HG03025 (cell line): ENCODE measurements around the gene SUSD5.
"Not testable (repeated sequence)": the region's sequence is repeated elsewhere in the genome, so short reads cannot be mapped to it uniquely, and the experiment has no call there.

ENCODE experiments used
- ATAC-seq: cut with Tn5 transposase; IDR thresholded peaks from one replicate; pipeline ENCODE4 v1.9.1; 2021; ENCODE audit warnings: mild to moderate bottlenecking, moderate library complexity; ENCODE audit not compliant: unreplicated experiment, low FRiP score

SUSD5 gene

DNA sequence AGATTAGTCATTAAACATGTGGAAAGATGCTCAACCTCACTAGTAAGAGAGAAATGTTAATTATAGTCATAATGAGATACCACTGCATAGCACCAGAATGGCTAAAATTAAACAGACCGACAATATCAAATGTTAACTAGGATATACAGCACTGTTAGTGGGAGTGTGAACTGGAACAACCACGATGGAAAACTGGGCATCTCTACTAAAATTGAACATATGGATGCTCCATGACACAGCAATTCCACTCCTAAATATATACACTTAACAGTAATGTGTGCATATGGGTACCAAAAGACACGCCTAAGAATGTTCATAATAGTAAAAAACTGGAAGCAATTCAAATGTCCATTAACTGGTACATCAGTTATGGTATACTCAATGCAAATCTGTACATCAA lies 63.3 kb downstream of the SUSD5 start:
- no peak for ATAC-seq

DNA sequence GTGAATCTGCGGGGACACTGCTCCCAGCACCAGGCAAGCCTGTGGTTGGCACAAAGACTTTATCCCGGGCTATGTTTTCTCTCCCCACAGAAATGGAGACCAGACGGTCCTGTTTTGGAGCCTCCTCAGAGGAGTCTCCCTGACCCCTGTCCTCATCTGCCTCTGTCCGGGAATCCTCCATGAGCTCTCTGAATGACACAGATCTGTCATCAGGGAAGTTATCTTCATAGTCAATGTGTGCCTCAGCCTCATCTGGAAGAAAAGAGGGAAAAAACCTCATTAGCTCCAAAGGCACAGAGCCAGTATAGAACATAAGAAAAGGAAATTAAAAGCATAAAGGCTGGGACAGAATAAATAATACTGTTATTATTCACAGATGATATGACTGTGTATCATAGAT lies 64.8 kb downstream of the SUSD5 start:
- ATAC-seq, result no peak

DNA sequence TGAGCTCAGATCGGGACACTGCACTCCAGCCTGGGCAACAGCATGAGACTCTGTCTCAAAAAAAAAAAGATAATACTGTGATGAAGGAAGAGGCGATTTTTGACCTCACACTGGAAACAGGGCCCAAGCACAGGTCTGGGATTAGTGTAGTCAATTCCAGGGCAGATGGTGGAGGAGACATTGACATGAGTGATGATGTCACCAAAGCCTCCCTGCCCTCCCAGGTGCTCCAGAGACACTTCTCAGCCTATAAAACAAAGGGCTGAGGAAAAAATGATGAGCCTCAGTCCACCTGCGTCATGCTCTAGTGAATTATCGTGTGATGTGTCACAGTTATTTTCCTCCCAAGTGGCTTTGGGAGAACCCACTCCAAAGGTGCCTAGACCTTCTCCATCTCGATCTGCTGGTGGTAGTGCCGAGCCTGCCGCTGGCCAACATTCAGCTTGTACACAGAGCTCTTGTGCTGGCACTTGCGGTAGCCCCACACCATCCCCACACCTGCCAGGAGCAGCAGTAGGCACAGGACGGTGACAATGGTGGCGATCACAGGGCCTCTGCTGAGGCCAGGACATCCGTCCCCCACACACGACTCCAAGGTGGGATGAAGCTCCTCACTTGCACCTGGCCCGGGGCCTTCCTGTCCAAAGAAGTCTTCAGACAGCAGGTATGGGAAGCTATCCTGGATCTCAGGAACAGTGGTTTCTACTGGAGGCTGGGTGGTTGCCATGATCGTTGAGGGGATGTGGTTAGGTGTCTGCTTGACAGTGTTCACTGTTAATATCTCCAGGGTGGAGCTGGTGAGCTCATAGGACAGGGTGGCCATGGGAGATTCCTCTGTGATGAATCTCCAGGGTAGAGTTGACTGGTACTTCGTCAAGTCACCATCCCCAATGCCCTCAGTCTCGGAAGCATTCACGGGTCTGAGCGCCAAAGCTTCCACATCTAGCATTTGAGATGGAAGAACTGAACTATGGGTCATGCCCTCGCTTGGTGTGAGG lies 65.9 kb downstream of the SUSD5 start:
- no peak for ATAC-seq

DNA sequence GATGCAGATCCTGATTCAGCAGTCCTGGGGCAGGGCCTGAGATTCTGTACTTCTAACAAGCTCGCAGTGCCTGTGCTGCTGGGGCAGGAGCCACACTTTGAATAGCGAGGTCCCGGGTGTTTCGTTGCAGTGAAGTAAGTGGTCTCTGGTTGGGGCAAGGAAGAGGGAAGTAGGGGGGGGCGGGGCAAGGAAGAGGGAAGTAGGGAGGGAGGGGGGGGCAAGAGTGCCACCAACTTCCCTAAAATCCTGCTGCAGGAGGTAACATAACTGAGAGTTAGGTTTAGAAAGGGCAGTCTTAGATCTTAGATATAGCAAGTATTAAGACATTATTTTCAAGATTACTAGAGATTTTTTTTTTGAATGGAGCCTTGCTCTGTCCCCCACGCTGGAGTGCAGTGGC lies 69.3 kb downstream of the SUSD5 start:
- ATAC-seq, result no peak

DNA sequence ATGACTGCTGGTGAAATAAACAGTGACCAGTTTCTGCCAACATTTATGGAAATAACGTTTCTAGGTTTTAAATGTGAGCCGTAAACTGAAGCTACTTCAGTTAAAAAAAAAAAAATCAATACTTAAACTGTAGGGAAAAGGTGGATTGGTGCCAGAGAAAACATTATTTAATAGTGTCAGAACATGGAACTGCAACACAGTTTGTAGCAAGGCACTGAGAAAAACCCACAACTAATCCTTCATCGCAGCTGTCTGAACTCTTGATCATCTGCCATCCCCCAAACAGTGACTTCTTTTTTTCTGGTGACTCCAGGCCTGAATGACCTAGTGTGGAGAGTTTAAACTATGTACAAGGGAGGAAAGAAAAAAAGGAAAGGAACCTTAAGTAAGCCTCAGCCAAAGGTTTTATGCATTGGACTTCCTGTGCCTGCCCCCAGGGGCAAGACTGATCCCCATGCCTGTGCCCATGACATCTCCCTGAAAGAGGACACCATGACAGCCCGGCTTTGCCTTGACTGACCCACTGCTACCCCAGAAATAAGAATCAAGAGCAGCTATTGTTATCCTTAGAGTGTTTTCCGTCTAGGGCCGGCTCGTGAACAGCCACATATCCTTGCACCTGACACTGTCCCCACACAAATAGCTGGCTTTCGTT lies 71.7 kb downstream of the SUSD5 start:
- no peak for ATAC-seq

DNA sequence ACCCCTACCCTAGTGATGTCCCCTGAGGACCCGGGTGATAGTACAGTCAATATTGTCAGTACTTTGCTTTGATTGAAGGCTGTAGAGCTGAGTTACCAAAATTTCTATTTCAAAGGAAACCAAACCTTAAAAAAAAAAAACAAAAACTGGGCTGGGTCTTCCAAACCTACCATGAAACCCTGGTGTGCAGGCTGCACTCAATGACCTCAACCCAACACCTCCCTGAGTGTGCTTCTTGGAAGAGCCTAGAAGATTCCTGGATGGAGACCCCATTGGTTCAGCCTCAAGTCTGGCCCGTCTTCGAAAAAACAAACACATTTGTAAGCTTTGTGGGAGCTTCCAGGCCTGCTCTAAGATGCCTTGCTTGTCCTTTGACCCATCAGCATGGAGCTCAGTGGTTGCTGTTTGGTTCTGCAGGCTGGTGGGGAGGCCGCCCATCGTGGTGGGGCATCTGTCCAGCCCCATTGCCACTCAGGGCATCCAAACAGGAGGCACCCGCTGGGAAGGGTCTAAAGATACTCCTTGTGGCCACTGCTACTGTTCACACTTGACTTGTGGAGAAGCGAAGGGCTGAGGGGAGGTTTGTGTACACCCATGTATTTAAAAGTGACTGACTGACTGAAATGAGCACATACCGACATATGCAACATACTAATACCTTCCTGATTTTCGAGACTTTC lies 72.6 kb downstream of the SUSD5 start:
- ATAC-seq, result no peak

DNA sequence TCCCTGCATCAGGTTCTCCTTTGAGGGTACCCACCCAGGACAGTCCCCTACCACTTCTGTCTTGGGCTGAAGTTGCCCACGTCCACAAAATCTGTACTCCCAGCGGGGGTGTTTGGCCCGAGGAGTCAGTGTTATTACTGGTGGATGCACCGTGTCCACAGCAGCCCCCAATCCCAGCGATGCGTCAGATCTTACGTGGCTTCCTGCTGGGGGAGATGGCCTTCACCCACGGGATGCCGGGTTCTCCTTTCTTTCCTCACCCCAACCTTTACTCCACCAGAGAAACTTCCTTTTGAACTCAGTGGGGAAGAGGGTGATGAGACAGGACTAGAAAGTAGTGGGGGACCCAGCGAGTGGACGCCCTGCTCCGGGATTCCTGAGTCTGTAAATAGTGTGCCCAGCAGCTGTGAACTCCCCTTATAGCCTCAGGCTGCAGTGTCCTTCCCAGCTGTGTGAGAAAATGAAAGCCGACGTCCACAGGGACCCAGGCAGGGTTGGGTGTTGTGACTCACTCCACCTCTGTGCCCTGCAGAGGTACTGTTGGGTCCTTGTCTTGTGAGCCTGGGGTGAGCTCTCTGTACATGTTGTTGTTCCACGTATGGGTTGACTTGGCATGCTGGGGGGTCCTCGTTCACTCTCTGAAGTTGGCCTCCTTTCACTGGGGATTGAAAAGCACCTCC lies 73.2 kb downstream of the SUSD5 start:
- ATAC-seq, result no peak

DNA sequence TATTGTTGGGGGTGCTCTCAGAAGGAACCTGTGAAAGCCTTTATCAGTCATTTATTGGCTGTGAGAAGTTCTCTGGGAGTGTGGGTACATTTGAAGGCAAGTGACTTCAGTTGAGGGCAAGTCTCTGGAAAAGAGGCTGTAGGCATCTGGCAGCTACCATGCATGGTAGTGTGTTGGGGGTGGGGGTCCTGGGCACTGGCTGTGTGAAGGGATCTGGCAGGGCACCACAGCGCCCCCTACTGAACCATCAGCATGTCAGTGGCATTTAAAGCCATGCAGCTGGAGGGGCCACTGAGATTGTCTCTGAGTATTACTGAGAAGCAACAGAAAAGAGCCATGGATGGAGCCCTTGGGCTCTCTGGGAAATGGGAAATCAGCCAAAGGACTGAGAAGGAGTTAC lies 74.2 kb downstream of the SUSD5 start:
- no peak for ATAC-seq

DNA sequence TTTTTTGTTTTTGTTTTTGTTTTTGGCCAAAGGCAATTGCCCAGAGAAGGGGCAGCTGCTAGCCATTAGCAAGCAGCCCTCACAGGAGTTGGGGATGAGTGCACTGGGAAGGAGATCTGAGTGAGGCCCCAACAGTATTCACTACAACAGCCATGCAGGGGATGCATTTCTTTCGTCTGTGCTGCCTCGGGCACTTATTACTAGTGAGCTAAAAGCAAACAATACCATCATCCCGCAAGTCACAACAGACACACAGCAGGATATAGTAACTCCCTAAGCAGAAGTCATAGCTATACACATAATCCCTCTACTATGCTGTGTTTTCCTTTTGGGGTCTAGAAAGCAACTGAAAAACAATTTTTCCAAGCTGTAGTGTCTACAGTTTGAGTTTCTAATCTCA lies 77.6 kb downstream of the SUSD5 start:
- ATAC-seq, result no peak

DNA sequence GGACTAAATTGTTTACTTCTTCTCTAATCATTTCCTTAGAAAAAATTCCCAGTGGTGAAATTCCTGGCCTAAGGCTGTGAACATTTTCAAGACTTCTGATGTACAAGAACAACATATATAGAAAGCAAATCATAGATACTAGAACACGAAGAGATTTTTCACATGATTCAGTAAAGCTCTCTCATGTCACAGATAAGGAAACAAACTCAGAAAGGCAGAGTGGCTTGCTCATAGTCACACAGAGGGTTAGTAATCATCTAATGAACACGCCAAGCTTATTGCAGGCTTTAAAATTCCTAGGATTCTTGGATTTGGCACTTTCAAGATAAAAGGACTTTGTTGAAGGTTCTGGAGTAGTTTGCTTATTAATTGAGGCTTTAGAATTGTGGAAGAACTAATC lies 78.6 kb downstream of the SUSD5 start:
- no peak for ATAC-seq

DNA sequence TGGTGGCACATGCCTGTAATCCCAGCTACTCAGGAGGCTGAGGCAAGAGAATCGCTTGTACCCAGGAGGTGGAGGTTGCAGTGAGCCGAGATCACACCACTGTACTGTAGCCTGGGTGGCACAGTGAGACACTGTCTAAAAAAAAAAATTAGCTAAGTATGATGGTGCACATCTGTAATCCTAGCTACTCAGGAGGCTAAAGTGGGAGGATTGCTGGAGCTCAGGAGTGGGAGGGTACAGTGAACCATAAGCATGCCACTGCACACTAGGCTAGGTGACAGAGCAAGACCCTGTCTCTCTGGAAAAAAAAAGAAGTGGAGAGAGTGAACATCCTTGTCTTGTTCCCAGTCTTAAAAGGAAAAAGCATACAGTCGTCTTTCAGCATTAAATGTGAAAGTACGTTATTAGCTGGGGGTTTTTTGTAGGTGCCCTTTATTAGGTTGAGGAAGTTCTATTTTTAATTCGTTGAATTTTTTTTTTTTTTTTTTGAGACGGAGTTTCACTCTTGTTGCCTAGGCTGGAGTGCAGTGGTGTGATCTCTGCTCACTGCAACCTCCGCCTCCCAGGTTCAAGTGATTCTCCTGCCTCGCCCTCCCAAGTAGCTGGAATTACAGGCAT lies 79.5 kb downstream of the SUSD5 start:
- ATAC-seq, result not testable (repeated sequence)

DNA sequence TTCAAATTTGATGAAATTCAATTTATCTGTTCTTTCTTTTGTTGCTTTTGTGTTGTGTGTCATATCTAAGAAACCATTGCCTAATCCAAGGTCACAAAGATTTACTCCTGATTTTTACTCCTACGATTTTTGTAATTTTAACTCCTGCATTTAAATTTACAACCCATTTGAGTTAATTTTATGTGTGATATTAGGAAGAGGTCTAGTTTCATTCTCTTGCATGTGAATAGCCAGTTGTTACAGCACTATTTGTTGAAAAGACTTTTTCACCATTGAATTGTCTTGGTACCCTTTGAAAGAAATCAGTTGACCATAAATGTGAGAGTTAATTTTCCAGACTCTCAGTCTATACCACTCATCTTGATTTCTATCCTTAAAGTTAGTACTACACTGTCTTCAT lies 80.9 kb downstream of the SUSD5 start:
- ATAC-seq, result no peak

DNA sequence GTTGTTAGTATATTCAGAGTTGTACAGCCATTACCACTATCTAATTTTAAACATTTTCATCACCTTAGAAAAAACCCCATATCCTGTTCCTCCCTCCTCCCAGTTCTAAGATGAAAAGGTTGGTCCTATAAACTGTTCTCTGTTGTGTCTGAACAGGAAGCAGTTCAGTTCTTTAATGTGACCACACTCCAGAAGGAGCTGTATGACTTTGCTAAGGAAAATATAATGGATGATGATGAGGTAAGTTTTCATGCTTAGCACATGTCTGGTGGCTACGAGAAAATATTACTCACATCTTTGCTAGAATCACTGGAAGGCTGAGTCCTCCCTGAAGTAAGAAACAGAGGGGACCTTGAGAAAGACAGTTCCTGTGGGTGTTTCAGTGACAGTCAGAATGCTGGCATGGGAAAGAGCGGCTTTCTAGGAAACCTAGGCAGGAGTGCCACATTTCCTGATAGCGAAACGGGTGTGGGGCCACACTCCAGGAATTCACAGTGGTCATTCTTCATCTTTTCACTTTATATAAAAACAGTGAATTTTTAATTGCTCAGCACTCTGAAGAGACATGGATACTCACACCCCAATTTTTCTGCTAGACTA lies 84.5 kb downstream of the SUSD5 start:
- no peak for ATAC-seq

DNA sequence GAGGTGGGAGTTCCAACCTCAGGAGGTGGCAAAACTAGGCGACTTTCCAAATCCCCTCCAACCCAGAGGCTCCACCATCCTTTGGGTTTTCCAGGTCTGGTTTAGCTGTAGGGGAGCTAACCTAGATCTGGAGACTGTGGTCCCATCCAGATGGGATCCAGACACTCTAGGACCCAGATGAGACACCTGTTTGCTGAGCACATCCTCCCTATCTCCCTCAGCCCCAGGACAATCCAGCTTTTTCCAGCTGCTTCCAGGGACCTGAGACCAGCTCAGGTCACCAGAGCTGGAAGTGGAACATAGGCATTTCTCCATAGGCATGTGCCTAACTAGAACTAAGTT lies 86.6 kb downstream of the SUSD5 start:
- ATAC-seq, result no peak

DNA sequence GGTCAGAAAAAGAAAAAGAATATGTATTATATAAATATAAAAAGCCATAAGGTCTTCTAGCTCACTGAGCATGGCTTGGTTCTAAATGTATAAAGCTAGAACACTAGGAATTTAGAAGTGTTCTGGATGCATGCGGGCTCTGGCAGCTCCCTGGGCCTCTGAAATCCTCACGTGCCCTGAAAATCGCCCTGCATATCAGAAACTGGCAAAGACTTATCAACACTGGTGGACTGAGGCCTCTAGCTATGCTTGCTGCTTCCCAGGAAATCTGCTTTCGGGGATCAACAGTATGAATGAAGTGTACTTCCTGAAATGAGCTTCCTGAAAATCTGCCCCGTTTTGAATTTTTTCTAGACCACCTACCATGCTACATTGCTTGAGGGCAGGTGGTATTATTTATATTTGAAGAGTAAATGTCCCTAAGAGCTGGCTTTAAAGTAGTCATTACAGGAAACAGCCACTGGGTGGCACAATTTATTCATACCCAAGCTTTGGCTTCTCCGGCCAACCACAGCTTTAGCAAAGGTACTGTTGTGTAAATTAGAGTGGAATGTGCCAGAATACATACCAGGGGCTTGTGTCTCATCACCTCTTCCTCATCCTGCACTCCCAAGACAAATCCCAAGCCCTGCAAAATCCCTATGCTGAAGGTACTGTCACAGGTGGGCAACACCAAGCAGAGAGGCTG lies 87.1 kb downstream of the SUSD5 start:
- ATAC-seq, result peak; percentile 66

DNA sequence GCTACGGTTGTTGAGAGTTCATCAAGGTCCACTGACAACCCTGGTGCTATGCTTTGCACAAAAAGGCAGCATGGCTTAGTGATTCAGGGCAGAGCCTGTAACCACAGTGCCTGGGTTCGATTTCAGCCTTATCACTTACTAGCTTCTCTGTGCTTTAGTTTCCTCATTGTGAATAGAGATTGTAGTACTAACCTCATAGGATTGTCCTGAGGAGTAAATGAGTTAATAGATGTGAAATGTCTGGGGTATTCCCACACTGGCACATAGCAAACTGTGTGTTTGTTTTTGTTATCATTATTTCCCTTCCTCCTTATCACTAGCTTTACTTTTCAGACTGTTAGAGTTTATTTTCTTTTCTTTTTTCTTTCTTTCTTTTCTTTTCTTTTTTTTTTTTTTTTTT lies 88.5 kb downstream of the SUSD5 start:
- ATAC-seq, result no peak

DNA sequence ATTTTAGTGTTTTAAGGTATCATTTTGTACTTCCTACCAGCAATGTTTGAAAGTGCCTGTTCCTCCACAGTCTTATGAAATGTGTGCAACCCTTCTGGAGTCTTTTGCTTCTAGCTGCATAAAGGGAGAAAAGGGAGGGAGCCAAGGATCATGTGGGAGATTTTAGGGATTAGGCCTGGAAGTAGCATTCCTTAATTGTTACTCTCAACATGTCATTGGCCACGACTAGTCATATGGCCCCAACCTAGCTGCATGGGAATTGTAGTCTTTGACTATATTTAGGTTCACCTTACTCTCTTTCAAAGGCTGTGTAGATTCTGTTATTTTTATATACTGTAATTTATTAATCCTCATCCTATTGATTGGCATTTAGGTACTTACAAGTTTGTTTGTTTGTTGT lies 89.9 kb downstream of the SUSD5 start:
- ATAC-seq, result no peak

DNA sequence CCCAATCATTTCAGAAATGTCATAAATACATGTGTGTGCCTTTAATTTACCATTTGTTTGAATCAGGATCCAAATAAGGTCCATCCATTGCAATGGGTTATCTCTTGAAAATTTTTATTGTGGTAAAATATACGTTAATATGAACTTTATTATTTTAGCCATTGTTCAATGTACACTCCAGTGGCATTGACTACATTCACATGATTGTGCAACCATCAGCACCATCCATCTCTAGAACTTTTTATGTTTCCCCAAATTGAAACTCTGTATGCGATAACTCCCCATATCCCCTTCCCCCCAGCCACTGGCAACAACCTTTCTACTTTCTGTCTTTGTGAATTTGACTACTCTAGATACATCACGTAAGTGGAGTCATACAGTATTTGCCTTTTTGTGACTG lies 92.8 kb downstream of the SUSD5 start:
- ATAC-seq, result no peak

DNA sequence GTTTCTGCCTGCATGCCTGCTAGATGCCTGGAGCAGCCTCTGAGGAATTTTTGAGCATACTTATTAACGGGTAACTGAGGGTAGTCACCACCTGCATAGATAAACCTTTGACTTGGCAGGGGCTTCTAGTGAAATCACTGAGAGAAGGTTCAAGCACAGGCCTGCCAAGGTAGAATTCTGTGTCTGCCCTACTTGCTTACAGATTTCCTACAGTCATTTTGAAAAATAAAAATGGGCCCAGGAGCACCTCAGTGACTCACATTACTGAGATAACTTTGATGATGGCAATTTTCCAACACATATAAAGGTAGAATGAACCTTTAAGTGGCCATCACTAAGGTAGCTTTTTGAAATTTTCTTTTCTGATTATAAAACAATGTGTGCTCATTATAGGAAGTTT lies 94.0 kb downstream of the SUSD5 start:
- ATAC-seq, result no peak

DNA sequence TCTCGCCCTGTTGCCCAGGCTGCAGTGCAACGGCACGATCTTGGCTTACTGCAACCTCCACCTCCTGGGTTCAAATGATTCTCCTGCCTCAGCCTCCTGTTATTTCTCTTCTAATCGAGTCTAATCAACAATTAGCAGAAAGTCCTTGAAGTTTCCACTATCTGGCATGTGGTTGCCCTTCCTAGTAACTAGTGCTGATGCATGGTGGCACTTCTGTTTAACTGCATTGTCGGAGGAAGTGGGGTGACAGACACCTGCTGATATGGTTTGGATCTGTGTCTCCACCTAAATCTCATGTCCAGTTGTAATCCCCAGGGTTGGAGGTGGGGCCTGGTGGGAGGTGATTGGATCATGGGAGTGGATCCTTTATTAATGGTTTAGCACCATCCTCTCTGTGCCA lies 95.6 kb downstream of the SUSD5 start:
- no peak for ATAC-seq
